K562 (cell line): ENCODE results near the gene AIFM3. TPM values are rescaled to one million over a fixed set of nuclear protein-coding genes. Genes with fewer than 3 reads are reported as not detected.

ENCODE experiments used
- ATAC-seq: fragments of 200-7000 bp; cut with Tn5 transposase; 3 replicates; pipeline ENCODE4 v1.9.1; 2020; ENCODE audit warnings: moderate library complexity
- BruUV-seq: library from RNA; stranded (reverse); fragments of 400-500 nt; replicated peaks from 2 replicates; lab custom pipeline; 2021; lab: Mats Ljungman, UMichigan
- CTCF ChIA-PET: fragments of 300-600 bp; formaldehyde crosslinking; extraction: SDS; loops from one replicate; lab custom pipeline; 2021; ENCODE audit warnings: low intra/inter-chr PET ratio; lab: Yijun Ruan, JAX
- POLR2A ChIA-PET: fragments of 300-600, 350-650 bp; sonication (Branson Sonifier 250); formaldehyde crosslinking; extraction: SDS; loops from one replicate; lab custom pipeline; 2021; ENCODE audit warnings: antibody characterized with exemption, inconsistent platforms; lab: Yijun Ruan, JAX
- DNase-seq, 4 experiments: peaks; one replicate each; pipeline versions ENCODE4 v3.0.0 to v3.0.0-alpha.2; 2011 to 2018; ENCODE audit warnings: low spot score in 3 of 4, mixed read lengths in 3 of 4; ENCODE audit errors: extremely low read depth in 1 of 4
- FAIRE-seq: peaks from 2 replicates; lab custom pipeline; 2011; peaks lifted over from hg19 to GRCh38; lab: Jason Lieb, UNC
- H2AFZ ChIP-seq: 2 replicates; pipeline ENCODE4 v1.6.0; 2011; ENCODE audit warnings: low read depth, low read length, control low read depth, inconsistent platforms
- H3K27ac ChIP-seq: fragments of 200-600 bp; 3 replicates; pipeline ENCODE4 v1.8.0; 2011; ENCODE audit warnings: low read depth, mild to moderate bottlenecking, control low read depth, inconsistent platforms, low read length, moderate library complexity, mixed read lengths; ENCODE audit errors: extremely low read depth
- H3K27me3 ChIP-seq, 2 experiments: fragments of 300-600 bp in 1 of 2; 2 replicates in 1 of 2; 3 replicates in 1 of 2; pipeline versions ENCODE4 v1.6.0 to v1.8.0; 2011; ENCODE audit warnings: inconsistent platforms in 2 of 2, low read length in 2 of 2, mild to moderate bottlenecking in 1 of 2, mixed read lengths in 1 of 2, moderate library complexity in 1 of 2; ENCODE audit not compliant: control insufficient read depth in 2 of 2, insufficient read depth in 2 of 2
- H3K36me3 ChIP-seq: fragments of 300-600 bp; 3 replicates; pipeline ENCODE4 v1.8.0; 2011; ENCODE audit warnings: mild to moderate bottlenecking, low read length, inconsistent platforms; ENCODE audit not compliant: control insufficient read depth, insufficient read depth
- H3K4me1 ChIP-seq, 2 experiments: fragments of 200-600 bp in 1 of 2; replicated peaks in 1 of 2; 2 replicates in 1 of 2; 3 replicates in 1 of 2; pipeline versions ENCODE4 v1.5.1 to v1.8.0; 2011; ENCODE audit warnings: inconsistent platforms in 2 of 2, low read length in 2 of 2, mild to moderate bottlenecking in 1 of 2, mixed read lengths in 1 of 2, moderate library complexity in 1 of 2; ENCODE audit not compliant: control insufficient read depth in 2 of 2, insufficient read depth in 2 of 2
- H3K4me2 ChIP-seq: 2 replicates; pipeline ENCODE4 v1.6.1; 2011; ENCODE audit warnings: low read length, control low read depth, inconsistent platforms, mixed read lengths; ENCODE audit not compliant: insufficient read depth
- H3K4me3 ChIP-seq: fragments of 200-600 bp; sonication (generic), shearing (Covaris generic); 2 replicates; pipeline ENCODE4 v1.5.1; 2016; ENCODE audit warnings: control low read depth, inconsistent platforms
- H3K79me2 ChIP-seq: fragments of 200-600 bp; 3 replicates; pipeline ENCODE4 v1.8.0; 2011; ENCODE audit warnings: low read length, inconsistent platforms; ENCODE audit not compliant: control insufficient read depth, insufficient read depth
- H3K9ac ChIP-seq, 2 experiments: 2 replicates each; pipeline versions ENCODE4 v1.6.0 to v1.6.1; 2011; ENCODE audit warnings: low read depth in 2 of 2, low read length in 2 of 2, control low read depth in 1 of 2, inconsistent platforms in 1 of 2, mild to moderate bottlenecking in 1 of 2, mixed read lengths in 1 of 2; ENCODE audit not compliant: insufficient read depth in 1 of 2
- H3K9me1 ChIP-seq: one replicate; pipeline ENCODE4 v1.6.0; 2011; ENCODE audit warnings: inconsistent platforms, mild to moderate bottlenecking, low read length, moderate library complexity; ENCODE audit not compliant: control insufficient read depth, insufficient read depth
- H3K9me3 ChIP-seq: replicated peaks from 2 replicates; pipeline ENCODE4 v1.5.1; 2011; ENCODE audit warnings: low read depth, low read length, inconsistent platforms; ENCODE audit not compliant: control insufficient read depth, insufficient read depth
- H4K20me1 ChIP-seq: replicated peaks from 2 replicates; pipeline ENCODE4 v1.6.1; 2011; ENCODE audit warnings: low read length, inconsistent platforms, mixed read lengths; ENCODE audit not compliant: control insufficient read depth, insufficient read depth
- CHCHD3 ChIP-seq: fragments of 250-450 bp; sonication (Bioruptor Pico); IDR thresholded peaks from 2 replicates; pipeline ENCODE4 v2.1.2; 2022; ENCODE audit warnings: mild to moderate bottlenecking
- DIDO1 ChIP-seq: fragments of 450-650 bp; IDR thresholded peaks from 2 replicates; pipeline ENCODE4 v1.6.1; 2016; ENCODE audit warnings: low read depth, missing biosample characterization, missing genetic modification characterization
- HDAC6 ChIP-seq: IDR thresholded peaks from 2 replicates; pipeline ENCODE4 v1.6.1; 2012; ENCODE audit warnings: low read depth, mild to moderate bottlenecking, control low read depth, inconsistent platforms, low read length, moderate library complexity
- PTBP1 ChIP-seq: fragments of 200-400 bp; formaldehyde crosslinking; IDR thresholded peaks from 2 replicates; pipeline ENCODE4 v1.6.1; 2017; ENCODE audit warnings: low read depth, low read length
- RBM25 ChIP-seq: fragments of 200-400 bp; formaldehyde crosslinking; IDR thresholded peaks from 2 replicates; pipeline ENCODE4 v1.6.1; 2018; ENCODE audit warnings: low read length, low read depth, moderate library complexity; ENCODE audit not compliant: severe bottlenecking
- SMC3 ChIP-seq: conservative IDR thresholded peaks from 2 replicates; pipeline ENCODE4 v1.6.1; 2011; ENCODE audit warnings: low read depth, low read length, improper control_type of control experiment; ENCODE audit not compliant: insufficient read depth
- THAP12 ChIP-seq: fragments of 250-450 bp; sonication (Bioruptor Pico); IDR thresholded peaks from 2 replicates; pipeline ENCODE4 v1.9.0; 2021; ENCODE audit warnings: mild to moderate bottlenecking, inconsistent platforms
- WHSC1 ChIP-seq: IDR thresholded peaks from one replicate; pipeline ENCODE4 v1.6.1; 2012; ENCODE audit warnings: low read length, control low read depth, inconsistent platforms
- ZBTB17 ChIP-seq: fragments of 450-650 bp; formaldehyde crosslinking; IDR thresholded peaks from 2 replicates; pipeline ENCODE4 v1.4.0; 2020; ENCODE audit warnings: mild to moderate bottlenecking
- WGBS: fragments of 100-300 bp; shearing (Covaris generic); methylation state at CpG from one replicate; pipeline ENCODE4 v1.1.6; 2016; ENCODE audit warnings: low coverage, mixed read lengths; ENCODE audit not compliant: insufficient coverage; ENCODE audit errors: missing lambda C conversion rate; 5-methylcytosine and 5-hydroxymethylcytosine counted together
- in situ Hi-C: fragments of 300-500 bp; cut with MboI; formaldehyde crosslinking; loops from 4 replicates; pipeline ENCODE4 v1.15.0; 2018; ENCODE audit warnings: inconsistent platforms, mixed read lengths
- intact Hi-C: fragments of 100-400 bp; cut with micrococcal nuclease; formaldehyde crosslinking; loops from 2 replicates; pipeline ENCODE4 v1.14.2; 2022
- polyA plus RNA-seq, 8 experiments: library from polyadenylated mRNA; depleted of rRNA in 4 of 8; stranded (reverse) in 5 of 8; unstranded in 3 of 8; fragments of >200 nt; fragmentation: Nextera tagmentation in 2 of 8; fragmentation: Illumina TruSeq in 1 of 8; extraction: Ambion mirVana in 2 of 8; extraction: Trizol in 1 of 8; gene quantifications; 2 replicates each; pipeline versions ENCODE4 v1.2.1 to v1.2.3, GENCODE V29; 2011 to 2014; ENCODE audit warnings: inconsistent platforms in 1 of 8, missing spikeins in 1 of 8
- total RNA-seq, 7 experiments: library from RNA; depleted of rRNA in 6 of 7; stranded (reverse); fragments of >200 nt in 6 of 7; fragmentation: Illumina TruSeq in 2 of 7; extraction: Trizol in 2 of 7; gene quantifications; 2 replicates each; pipeline versions ENCODE4 v1.2.1 to v1.2.3, GENCODE V29; 2011 to 2021; ENCODE audit warnings: low replicate concordance in 1 of 7
- TF ChIP-seq, protein P1 (sequence below): sonication (generic); formaldehyde crosslinking; IDR thresholded peaks from 2 replicates; pipeline ENCODE4 v1.8.1; 2023; ENCODE audit warnings: mild to moderate bottlenecking, missing genetic modification reagents

AIFM3 gene
- total and polyA plus RNA-seq, 9 of the 15 experiments (the other 6 are each of a cell fraction or from before 2014, with no cell fraction given) = 0.03 to 0.20 (median 0.07) TPM; not detected in 1

GRCh38 chr22:20995329-20996030 lies 28.4 kb downstream of the AIFM3 start (continued):
- no peak for TF ChIP-seq DIDO1 (tag)
- no peak for TF ChIP-seq RBM25

- FAIRE-seq (no peak), DNase-seq (no peak), ATAC-seq (no peak)
- H3K4me1 ChIP-seq = peaks cover 12 to 92% of the 10 kb centered on the region in 2 experiments
- 96% methylated on average over 10 of the region's 10 CpGs for WGBS
- peaks cover 3% of the 10 kb centered on the region for H3K9me1 ChIP-seq
- BruUV-seq = no TSS peak
- H3K79me2 ChIP-seq = peaks cover 21% of the 10 kb centered on the region
- H3K27me3 ChIP-seq = no peaks in the 10 kb centered on the region
- ChIA-PET POLR2A (interaction anchor here (0.6 to 17.9 kb wide), 14 partner anchors 8 to 642 kb away, joined by 3 to 451 read pairs (median 4); partner anchors contain the start of genes AIFM3, LZTR1, P2RX6 and SLC7A4), CTCF (no interaction called here)
- TF ChIP-seq WHSC1 (peak; percentile 30), SMC3 (no peak), ZBTB17 (CRISPR knock-in tag) (no peak), HDAC6 (0 out of 2 replicates have a peak, but pooled peaks have one; percentile 48), CHCHD3 (CRISPR knock-in tag) (peak; percentile 65; the same call in 1 of the 2 replicates), THAP12 (peak; percentile 49; the same call in 1 of the 2 replicates), PTBP1 (no peak)
- TF ChIP-seq, protein P1, sequence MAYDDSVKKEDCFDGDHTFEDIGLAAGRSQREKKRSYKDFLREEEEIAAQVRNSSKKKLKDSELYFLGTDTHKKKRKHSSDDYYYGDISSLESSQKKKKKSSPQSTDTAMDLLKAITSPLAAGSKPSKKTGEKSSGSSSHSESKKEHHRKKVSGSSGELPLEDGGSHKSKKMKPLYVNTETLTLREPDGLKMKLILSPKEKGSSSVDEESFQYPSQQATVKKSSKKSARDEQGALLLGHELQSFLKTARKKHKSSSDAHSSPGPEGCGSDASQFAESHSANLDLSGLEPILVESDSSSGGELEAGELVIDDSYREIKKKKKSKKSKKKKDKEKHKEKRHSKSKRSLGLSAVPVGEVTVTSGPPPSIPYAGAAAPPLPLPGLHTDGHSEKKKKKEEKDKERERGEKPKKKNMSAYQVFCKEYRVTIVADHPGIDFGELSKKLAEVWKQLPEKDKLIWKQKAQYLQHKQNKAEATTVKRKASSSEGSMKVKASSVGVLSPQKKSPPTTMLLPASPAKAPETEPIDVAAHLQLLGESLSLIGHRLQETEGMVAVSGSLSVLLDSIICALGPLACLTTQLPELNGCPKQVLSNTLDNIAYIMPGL (CRISPR knock-in tag) = no peak
- no peak overlapping the region; a peak in 1 of 4 replicates for H3K9ac ChIP-seq
- no peaks in the 10 kb centered on the region for H3K9me3 ChIP-seq
- no peak overlapping the region for H3K4me3 ChIP-seq
- in situ Hi-C loops (no loop called here), intact Hi-C loops (no loop called here)
- peaks cover 35% of the 10 kb centered on the region; the same call in 1 of the 2 replicates for H4K20me1 ChIP-seq
- peaks cover 100% of the 10 kb centered on the region for H3K36me3 ChIP-seq
- H3K27ac ChIP-seq = no peak overlapping the region
- no peak overlapping the region for H3K4me2 ChIP-seq
- no peak overlapping the region for H2AFZ ChIP-seq
Measured at GRCh38 chr22:20996031-20996410, 29.0 kb downstream of the AIFM3 start.
